Skin epidermis (tissue), 12 donors: ENCODE results near the gene NLRP1.
"Not testable (repeated sequence)": the region's sequence is repeated elsewhere in the genome, so short reads cannot be mapped to it uniquely, and the experiment has no call there.

ENCODE experiments used
- H3K27ac ChIP-seq, 21 experiments: fragments of 200-600 bp; sonication (generic) in 11 of 21; one replicate each; pipeline ENCODE4 v1.5.0; 2020; ENCODE audit warnings: mild to moderate bottlenecking in 3 of 21, inconsistent platforms in 2 of 21, moderate library complexity in 2 of 21
- H3K4me3 ChIP-seq, 7 experiments: fragments of 200-600 bp; sonication (generic) in 2 of 7; one replicate each; pipeline ENCODE4 v1.5.0; 2020; ENCODE audit warnings: inconsistent platforms in 2 of 7, mild to moderate bottlenecking in 2 of 7, moderate library complexity in 1 of 7

Gene NLRP1

GRCh38 chr17:5591966-5592365 lies 7.7 kb upstream of the NLRP1 start:
- Histone ChIP-seq H3K27ac (no peak overlapping the region), H3K4me3 (no peak overlapping the region)

- Histone ChIP-seq H3K4me3 (no peak overlapping the region), H3K27ac (no peak overlapping the region)
These were observed 4.3 kb upstream of the NLRP1 start for GRCh38 chr17:5588584-5588983.

GRCh38 chr17:5587438-5588032 lies 3.2 kb upstream of the NLRP1 start:
- Histone ChIP-seq H3K4me3 (no peak overlapping the region), H3K27ac (no peak overlapping the region)

GRCh38 chr17:5585836-5586521 lies 1.7 kb upstream of the NLRP1 start:
- Histone ChIP-seq H3K4me3 (no peak overlapping the region), H3K27ac (peak overlapping the region in 18 of 21 experiments; percentile 6 to 99 (median 92))

- Histone ChIP-seq H3K4me3 (no peak overlapping the region), H3K27ac (peak overlapping the region in 20 of 21 experiments; percentile 73 to 99 (median 92))
These were observed 1.0 kb upstream of the NLRP1 start for GRCh38 chr17:5585287-5585794.

- Histone ChIP-seq H3K4me3 (peak overlapping the region; percentile 47 to 67 (median 54)), H3K27ac (peak overlapping the region; percentile 64 to 99 (median 92))
These were observed 605 bp downstream of the NLRP1 start for GRCh38 chr17:5583426-5584382.

GRCh38 chr17:5582209-5583185 lies 1.8 kb downstream of the NLRP1 start:
- Histone ChIP-seq H3K27ac (peak overlapping the region in 18 of 21 experiments; percentile 24 to 99 (median 93)), H3K4me3 (peak overlapping the region; percentile 47 to 67 (median 54))

GRCh38 chr17:5581655-5582054 lies 2.7 kb downstream of the NLRP1 start:
- peak overlapping the region in 11 of 21 experiments; percentile 3 to 94 (median 43) for H3K27ac ChIP-seq

GRCh38 chr17:5580969-5581368 lies 3.3 kb downstream of the NLRP1 start:
- Histone ChIP-seq H3K4me3 (no peak overlapping the region), H3K27ac (peak overlapping the region in 3 of 21 experiments; percentile 3 to 94 (median 9))

More at GRCh38 chr17:5581655-5582054, 2.7 kb downstream of the NLRP1 start:
- H3K4me3 ChIP-seq, result no peak overlapping the region

- no peak overlapping the region for H3K4me3 ChIP-seq
- no peak overlapping the region for H3K27ac ChIP-seq
These were observed 3.9 kb downstream of the NLRP1 start for GRCh38 chr17:5580367-5580766.

GRCh38 chr17:5578768-5579167 lies 5.5 kb downstream of the NLRP1 start:
- not testable (repeated sequence) for H3K27ac ChIP-seq, H3K4me3 ChIP-seq

- not testable (repeated sequence) for H3K27ac ChIP-seq, H3K4me3 ChIP-seq
These were observed 11.3 kb downstream of the NLRP1 start for GRCh38 chr17:5573017-5573416.

- Histone ChIP-seq H3K4me3 (no peak overlapping the region), H3K27ac (no peak overlapping the region)
These were observed 13.0 kb downstream of the NLRP1 start for GRCh38 chr17:5571281-5571680.

- H3K4me3 ChIP-seq, result no peak overlapping the region
- peak overlapping the region in 1 of 21 experiments; percentile 37 for H3K27ac ChIP-seq
These were observed 18.5 kb downstream of the NLRP1 start for GRCh38 chr17:5565808-5566207.

GRCh38 chr17:5563456-5563855 lies 20.9 kb downstream of the NLRP1 start:
- Histone ChIP-seq H3K4me3 (no peak overlapping the region), H3K27ac (no peak overlapping the region)

GRCh38 chr17:5562661-5563360 lies 21.5 kb downstream of the NLRP1 start:
- Histone ChIP-seq H3K4me3 (no peak overlapping the region), H3K27ac (no peak overlapping the region)

- Histone ChIP-seq H3K4me3 (no peak overlapping the region), H3K27ac (no peak overlapping the region)
These were observed 22.4 kb downstream of the NLRP1 start for GRCh38 chr17:5561736-5562571.
